ENCODE measurements around the gene TRAF1.

TRAF1 gene

DNA sequence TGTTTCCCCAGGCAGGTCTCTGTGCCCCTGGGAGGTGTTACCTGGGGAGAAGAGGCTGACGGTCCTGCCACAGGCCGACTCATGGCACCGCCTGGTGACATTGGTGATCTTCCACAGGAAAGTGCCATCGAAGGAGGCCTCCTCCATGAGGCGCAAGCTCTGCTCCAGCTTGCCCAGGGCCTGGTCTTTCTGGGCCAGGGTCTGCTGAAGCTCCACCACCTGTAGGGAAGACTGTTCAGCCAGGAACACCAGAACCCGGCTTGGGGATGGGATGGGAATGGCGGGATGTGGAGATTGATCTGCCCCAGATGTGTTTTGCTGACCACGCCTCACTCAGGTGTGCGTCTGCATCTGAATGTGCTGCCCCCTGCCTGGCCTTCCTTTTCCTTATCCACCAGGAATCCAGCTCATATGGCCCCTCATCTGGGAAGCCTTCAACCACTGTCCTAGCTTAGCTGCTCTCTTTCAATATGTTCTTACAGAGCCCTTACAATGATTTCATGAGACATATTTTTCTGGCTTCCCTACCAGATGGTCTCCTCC, 15.2 kb downstream of the TRAF1 start:
- no peak overlapping the region for H3K4me3 ChIP-seq (ENCODE audit: low read depth in 1 of 5, low read length in 5 of 5)
- no peak overlapping the region for H3K9ac ChIP-seq (ENCODE audit: low read length in 5 of 5)
- H3K27ac ChIP-seq (ENCODE audit: low read depth, low read length): no peak overlapping the region
- H3K4me1 ChIP-seq (ENCODE audit: control insufficient read depth in 5 of 5, insufficient read depth in 5 of 5, low read length in 5 of 5): peaks cover 3 to 10% (median 4%) of the 10 kb centered on the region in 5 donors
- H3K36me3 ChIP-seq (ENCODE audit: control insufficient read depth in 5 of 5, insufficient read depth in 5 of 5, low read length in 5 of 5): peaks cover 2 to 42% (median 15%) of the 10 kb centered on the region in 5 donors
- H3K9me3 ChIP-seq (ENCODE audit: control insufficient read depth in 5 of 5, low read length in 5 of 5): no peaks in the 10 kb centered on the region
- no peaks in the 10 kb centered on the region for H3K27me3 ChIP-seq (ENCODE audit: control insufficient read depth in 5 of 5, insufficient read depth in 4 of 5, low read length in 5 of 5)

DNA sequence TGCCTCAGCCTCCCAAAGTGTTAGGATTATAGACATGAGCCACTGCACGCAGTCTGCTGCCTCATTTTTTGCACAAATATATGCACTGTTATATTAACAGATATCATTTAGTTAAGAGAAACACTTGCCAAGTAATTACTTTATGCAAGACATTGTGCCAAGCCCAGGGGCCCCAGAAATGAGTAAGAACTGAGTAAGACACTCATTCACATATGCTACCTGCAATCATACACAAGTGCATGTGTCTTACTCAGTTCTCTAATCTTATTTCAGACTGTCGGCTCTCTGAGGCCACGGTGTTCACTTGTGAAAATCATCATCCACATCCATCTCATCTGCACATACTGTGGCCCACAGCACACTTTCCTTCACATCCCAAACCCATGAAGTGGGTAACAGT, 16.0 kb downstream of the TRAF1 start:
- no peak overlapping the region for H3K27ac ChIP-seq (ENCODE audit: low read depth, low read length)
- no peaks in the 10 kb centered on the region for H3K9me3 ChIP-seq (ENCODE audit: control insufficient read depth in 5 of 5, low read length in 5 of 5)
- no peak overlapping the region for H3K9ac ChIP-seq (ENCODE audit: low read length in 5 of 5)
- no peaks in the 10 kb centered on the region for H3K27me3 ChIP-seq (ENCODE audit: control insufficient read depth in 5 of 5, insufficient read depth in 4 of 5, low read length in 5 of 5)
- peaks cover 2 to 42% (median 15%) of the 10 kb centered on the region in 5 donors for H3K36me3 ChIP-seq (ENCODE audit: control insufficient read depth in 5 of 5, insufficient read depth in 5 of 5, low read length in 5 of 5)
- no peak overlapping the region for H3K4me3 ChIP-seq (ENCODE audit: low read depth in 1 of 5, low read length in 5 of 5)
- peaks cover 0 to 5% (median 0%) of the 10 kb centered on the region in 5 donors for H3K4me1 ChIP-seq (ENCODE audit: control insufficient read depth in 5 of 5, insufficient read depth in 5 of 5, low read length in 5 of 5)

DNA sequence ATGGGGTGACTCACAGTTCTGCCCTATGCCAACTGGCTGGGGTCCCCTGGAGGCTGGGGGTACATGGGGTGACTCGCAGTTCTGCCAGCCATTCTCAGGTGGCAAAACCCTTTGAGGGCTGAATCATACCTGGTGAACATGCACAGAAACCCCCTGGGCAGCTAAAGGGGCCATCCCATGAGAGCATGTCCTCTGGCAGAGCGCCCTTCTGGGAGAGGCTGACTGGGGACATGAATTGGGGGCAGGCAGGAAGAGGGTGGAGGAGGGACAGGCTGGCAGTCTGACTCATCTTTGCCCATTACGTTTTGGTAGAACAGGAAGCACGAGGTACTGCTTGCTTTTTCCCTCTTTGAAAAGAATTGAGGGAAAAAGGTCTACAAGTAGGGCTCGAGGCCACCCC, 16.7 kb downstream of the TRAF1 start:
- peaks cover 0 to 5% (median 0%) of the 10 kb centered on the region in 5 donors for H3K4me1 ChIP-seq (ENCODE audit: control insufficient read depth in 5 of 5, insufficient read depth in 5 of 5, low read length in 5 of 5)
- no peak overlapping the region for H3K9ac ChIP-seq (ENCODE audit: low read length in 5 of 5)
- H3K4me3 ChIP-seq (ENCODE audit: low read depth in 1 of 5, low read length in 5 of 5): no peak overlapping the region
- peaks cover 2 to 48% (median 15%) of the 10 kb centered on the region in 5 donors for H3K36me3 ChIP-seq (ENCODE audit: control insufficient read depth in 5 of 5, insufficient read depth in 5 of 5, low read length in 5 of 5)
- no peak overlapping the region for H3K27ac ChIP-seq (ENCODE audit: low read depth, low read length)
- H3K9me3 ChIP-seq (ENCODE audit: control insufficient read depth in 5 of 5, low read length in 5 of 5): no peaks in the 10 kb centered on the region
- H3K27me3 ChIP-seq (ENCODE audit: control insufficient read depth in 5 of 5, insufficient read depth in 4 of 5, low read length in 5 of 5): no peaks in the 10 kb centered on the region

DNA sequence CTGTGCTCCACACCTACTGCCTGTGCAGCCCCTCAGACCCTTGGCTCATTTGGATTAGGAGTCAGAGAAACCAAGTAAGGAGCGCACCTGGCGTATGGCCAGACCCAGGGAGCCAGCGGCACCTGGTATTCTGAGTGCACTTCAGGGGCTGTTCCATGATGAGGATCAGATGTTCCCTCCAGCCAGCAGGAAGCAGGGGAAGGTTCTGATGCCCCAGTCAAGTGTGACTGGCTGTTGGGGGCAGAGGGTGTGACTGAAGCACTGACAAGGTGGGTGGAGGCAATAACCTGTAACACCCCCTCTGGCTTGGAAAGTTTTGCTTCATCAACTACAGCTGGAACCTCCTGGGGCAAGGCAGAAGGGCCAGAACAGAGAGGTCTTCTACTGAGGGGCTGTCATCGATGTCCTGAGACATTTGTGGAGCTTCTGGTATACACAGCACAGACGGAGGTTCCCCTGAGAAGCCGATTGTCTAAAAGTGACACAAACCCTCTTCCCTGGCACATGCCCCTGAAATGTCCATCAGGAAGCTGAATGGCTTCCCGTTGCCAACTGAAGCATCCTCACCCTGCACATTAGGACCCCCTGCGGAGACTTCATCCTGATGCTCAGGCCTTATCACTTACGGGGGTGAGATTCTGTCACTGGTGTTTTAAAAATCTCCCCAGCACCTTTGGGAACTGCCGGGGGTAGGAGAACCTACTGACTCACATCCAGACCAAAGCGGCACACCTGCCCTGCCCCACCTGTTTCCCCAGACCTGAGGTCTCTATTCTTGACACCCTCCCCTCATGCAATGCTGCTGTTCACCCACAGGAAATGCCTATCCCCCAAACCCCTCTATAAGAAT, 21.1 kb downstream of the TRAF1 start:
- H3K27me3 ChIP-seq (ENCODE audit: control insufficient read depth in 5 of 5, insufficient read depth in 4 of 5, low read length in 5 of 5): no peaks in the 10 kb centered on the region
- H3K4me3 ChIP-seq (ENCODE audit: low read depth in 1 of 5, low read length in 5 of 5): no peak overlapping the region
- no peak overlapping the region for H3K27ac ChIP-seq (ENCODE audit: low read depth, low read length)
- H3K9me3 ChIP-seq (ENCODE audit: control insufficient read depth in 5 of 5, low read length in 5 of 5): no peaks in the 10 kb centered on the region
- peaks cover 0 to 5% (median 0%) of the 10 kb centered on the region in 5 donors for H3K4me1 ChIP-seq (ENCODE audit: control insufficient read depth in 5 of 5, insufficient read depth in 5 of 5, low read length in 5 of 5)
- no peak overlapping the region for H3K9ac ChIP-seq (ENCODE audit: low read length in 5 of 5)
- peaks cover 0 to 36% (median 12%) of the 10 kb centered on the region in 5 donors for H3K36me3 ChIP-seq (ENCODE audit: control insufficient read depth in 5 of 5, insufficient read depth in 5 of 5, low read length in 5 of 5)

DNA sequence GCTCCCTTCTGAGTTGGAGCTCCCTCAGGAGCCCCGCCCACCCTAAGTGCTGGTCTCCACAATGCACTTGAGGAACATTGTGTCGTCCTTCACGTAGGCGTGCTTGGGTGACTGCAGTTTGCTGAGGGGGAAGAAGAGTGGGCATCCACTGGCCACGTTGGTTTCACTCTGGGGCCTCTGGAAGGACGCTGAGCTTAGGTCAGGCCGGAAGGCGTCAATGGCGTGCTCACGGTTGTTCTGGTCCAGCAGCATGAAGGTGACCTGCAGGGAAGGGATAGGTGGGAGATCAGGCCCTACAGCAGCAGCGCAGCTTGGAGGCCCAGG, 21.7 kb downstream of the TRAF1 start:
- Histone ChIP-seq H3K36me3 (ENCODE audit: control insufficient read depth in 5 of 5, insufficient read depth in 5 of 5, low read length in 5 of 5) (peaks cover 0 to 31% (median 12%) of the 10 kb centered on the region in 5 donors), H3K9ac (ENCODE audit: low read length in 5 of 5) (no peak overlapping the region), H3K9me3 (ENCODE audit: control insufficient read depth in 5 of 5, low read length in 5 of 5) (no peaks in the 10 kb centered on the region), H3K4me3 (ENCODE audit: low read depth in 1 of 5, low read length in 5 of 5) (no peak overlapping the region), H3K4me1 (ENCODE audit: control insufficient read depth in 5 of 5, insufficient read depth in 5 of 5, low read length in 5 of 5) (peaks cover 0 to 5% (median 0%) of the 10 kb centered on the region in 5 donors), H3K27ac (ENCODE audit: low read depth, low read length) (no peak overlapping the region), H3K27me3 (ENCODE audit: control insufficient read depth in 5 of 5, insufficient read depth in 4 of 5, low read length in 5 of 5) (no peaks in the 10 kb centered on the region)

DNA sequence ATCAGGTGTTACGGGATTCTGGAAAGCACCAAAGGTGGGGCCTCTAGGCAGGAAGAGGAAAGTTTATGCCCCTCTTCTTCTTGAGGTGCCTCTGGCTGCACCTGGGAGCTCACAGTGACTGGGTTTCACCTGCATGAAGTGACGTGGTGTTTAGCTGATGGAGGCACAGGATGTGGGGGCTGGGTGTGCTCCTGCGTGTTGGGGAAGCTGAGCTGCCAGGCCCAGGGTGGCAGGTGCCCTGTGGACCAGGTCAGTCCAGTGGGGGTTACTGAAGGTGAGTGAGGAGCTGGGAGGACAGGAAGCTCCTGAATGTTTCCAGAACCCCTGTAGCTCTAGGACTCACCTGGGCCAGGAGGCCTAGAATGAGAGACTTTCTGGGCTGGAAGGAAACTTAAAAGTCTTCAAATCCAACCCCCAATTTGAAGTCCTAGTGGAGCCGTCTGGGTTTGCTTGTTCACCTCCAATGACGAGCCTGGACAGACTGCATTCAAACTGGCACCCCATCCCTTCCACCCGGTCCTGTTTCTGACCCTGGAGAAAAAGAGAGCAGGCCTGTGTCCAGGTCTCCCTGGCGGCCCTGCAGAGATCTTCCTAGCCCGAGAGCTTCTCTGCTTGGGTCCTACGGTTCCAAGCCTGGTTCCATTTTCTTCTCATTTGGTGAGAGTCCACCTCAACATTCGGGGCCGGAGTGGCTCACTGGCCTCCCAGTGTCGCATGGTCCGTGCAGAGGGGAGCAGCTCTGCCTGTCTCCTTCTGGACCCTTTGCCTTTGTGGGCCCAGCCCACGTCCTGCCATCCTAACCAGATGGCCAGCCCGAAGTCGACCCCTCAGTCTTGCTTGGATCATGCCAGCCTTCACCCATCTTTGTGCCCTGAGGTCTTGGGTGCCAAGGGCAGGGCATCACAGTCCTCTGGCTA, 22.3 kb downstream of the TRAF1 start:
- Histone ChIP-seq H3K4me3 (ENCODE audit: low read depth in 1 of 5, low read length in 5 of 5) (no peak overlapping the region), H3K9ac (ENCODE audit: low read length in 5 of 5) (no peak overlapping the region), H3K4me1 (ENCODE audit: control insufficient read depth in 5 of 5, insufficient read depth in 5 of 5, low read length in 5 of 5) (no peaks in the 10 kb centered on the region), H3K27ac (ENCODE audit: low read depth, low read length) (no peak overlapping the region), H3K36me3 (ENCODE audit: control insufficient read depth in 5 of 5, insufficient read depth in 5 of 5, low read length in 5 of 5) (peaks cover 0 to 26% (median 11%) of the 10 kb centered on the region in 5 donors), H3K27me3 (ENCODE audit: control insufficient read depth in 5 of 5, insufficient read depth in 4 of 5, low read length in 5 of 5) (peaks cover 0 to 3% (median 0%) of the 10 kb centered on the region in 5 donors), H3K9me3 (ENCODE audit: control insufficient read depth in 5 of 5, low read length in 5 of 5) (no peaks in the 10 kb centered on the region)

DNA sequence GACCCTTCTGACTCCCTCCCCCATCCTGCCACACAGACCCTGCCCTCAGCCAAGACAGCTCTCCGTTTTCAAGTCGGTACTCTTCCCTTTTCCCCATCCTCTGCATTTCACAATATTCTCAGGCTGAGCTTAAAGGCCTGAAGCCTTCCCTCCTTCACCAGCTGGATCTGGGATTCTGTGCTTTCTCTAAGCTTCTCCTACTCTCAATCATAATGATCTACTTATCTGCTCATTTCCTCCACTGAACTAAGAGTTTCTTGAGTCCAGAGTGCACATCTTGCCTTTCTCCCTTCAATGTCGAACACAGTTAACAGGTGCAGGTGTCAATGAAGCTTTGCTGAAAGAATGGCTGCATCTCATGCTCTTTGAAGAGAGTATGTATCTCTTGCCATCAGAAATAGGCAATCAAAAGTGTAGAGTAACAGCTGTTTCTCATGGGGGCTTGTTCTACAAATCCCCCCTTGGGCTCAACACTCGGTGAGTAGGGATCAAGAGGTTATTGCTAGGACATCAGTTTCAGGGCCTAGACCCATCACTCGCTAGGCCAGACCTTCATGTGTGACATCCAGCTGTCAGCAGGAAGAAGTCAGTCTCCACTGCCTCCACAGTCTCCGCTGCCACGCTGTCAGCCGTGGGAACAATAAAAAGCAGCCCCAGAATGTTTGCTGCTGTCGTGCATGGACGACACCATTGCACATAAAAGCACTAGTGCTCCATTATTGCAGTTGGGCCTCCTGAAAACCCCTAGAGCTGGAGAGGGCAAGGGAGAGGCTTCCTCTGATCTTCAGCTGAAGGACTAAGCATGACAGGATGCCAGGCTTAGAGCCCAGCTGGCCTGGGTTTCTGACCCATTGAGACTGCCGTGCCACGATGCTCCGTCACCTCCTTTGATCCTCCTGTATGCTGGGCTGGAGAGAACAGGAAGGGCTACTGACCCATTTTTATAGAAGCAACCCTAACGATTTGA, 23.7 kb downstream of the TRAF1 start:
- Histone ChIP-seq H3K27ac (ENCODE audit: low read depth, low read length) (no peak overlapping the region), H3K36me3 (ENCODE audit: control insufficient read depth in 5 of 5, insufficient read depth in 5 of 5, low read length in 5 of 5) (peaks cover 0 to 20% (median 6%) of the 10 kb centered on the region in 5 donors), H3K27me3 (ENCODE audit: control insufficient read depth in 5 of 5, insufficient read depth in 4 of 5, low read length in 5 of 5) (peaks cover 0 to 3% (median 0%) of the 10 kb centered on the region in 5 donors), H3K9me3 (ENCODE audit: control insufficient read depth in 5 of 5, low read length in 5 of 5) (no peaks in the 10 kb centered on the region), H3K4me1 (ENCODE audit: control insufficient read depth in 5 of 5, insufficient read depth in 5 of 5, low read length in 5 of 5) (no peaks in the 10 kb centered on the region), H3K9ac (ENCODE audit: low read length in 5 of 5) (no peak overlapping the region), H3K4me3 (ENCODE audit: low read depth in 1 of 5, low read length in 5 of 5) (no peak overlapping the region)

DNA sequence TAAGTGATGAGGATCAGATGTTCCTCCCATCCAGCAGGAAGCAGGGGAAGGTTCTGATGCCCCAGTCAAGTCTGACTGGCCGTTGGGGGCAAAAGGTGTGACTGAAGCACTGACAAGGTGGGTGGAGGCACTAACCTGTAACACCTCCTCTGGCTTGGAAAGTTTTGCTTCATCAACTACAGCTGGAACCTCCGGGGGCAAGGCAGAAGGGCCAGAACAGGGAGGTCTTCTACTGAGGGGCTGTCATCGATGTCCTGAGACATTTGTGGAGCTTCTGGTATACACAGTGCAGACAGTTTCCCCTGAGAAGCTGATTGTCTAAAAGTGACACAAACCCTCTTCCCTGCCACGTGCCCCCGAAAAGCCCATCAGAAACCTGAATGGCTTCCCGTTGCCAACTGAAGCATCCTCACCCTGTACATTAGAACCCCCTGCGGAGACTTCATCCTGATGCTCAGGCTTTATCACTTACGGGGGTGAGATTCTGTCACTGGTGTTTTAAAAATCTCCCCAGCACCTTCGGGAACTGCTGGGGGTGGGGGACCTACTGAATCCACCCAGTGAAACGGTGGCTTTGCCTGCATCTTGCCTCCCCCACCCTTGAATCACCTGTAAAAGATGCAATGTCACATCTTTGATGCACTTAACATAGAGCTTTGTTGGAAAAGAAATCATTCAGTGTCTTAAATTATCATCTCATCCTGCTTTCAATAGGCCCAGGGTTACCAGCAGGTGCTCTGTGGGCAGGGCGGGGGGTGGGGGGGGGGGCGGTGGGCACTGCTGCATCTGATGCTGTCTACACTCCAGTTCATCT, 24.6 kb downstream of the TRAF1 start:
- H3K27me3 ChIP-seq (ENCODE audit: control insufficient read depth in 5 of 5, insufficient read depth in 4 of 5, low read length in 5 of 5): peaks cover 0 to 3% (median 0%) of the 10 kb centered on the region in 5 donors
- no peak overlapping the region for H3K9ac ChIP-seq (ENCODE audit: low read length in 5 of 5)
- peaks cover 0 to 16% (median 6%) of the 10 kb centered on the region in 5 donors for H3K36me3 ChIP-seq (ENCODE audit: control insufficient read depth in 5 of 5, insufficient read depth in 5 of 5, low read length in 5 of 5)
- H3K4me1 ChIP-seq (ENCODE audit: control insufficient read depth in 5 of 5, insufficient read depth in 5 of 5, low read length in 5 of 5): peaks cover 0 to 6% (median 4%) of the 10 kb centered on the region in 5 donors
- H3K4me3 ChIP-seq (ENCODE audit: low read depth in 1 of 5, low read length in 5 of 5): no peak overlapping the region
- no peaks in the 10 kb centered on the region for H3K9me3 ChIP-seq (ENCODE audit: control insufficient read depth in 5 of 5, low read length in 5 of 5)
- no peak overlapping the region for H3K27ac ChIP-seq (ENCODE audit: low read depth, low read length)
